SKM-1 treated with dmso at 0.1 percent for 144 hours (cell line): ENCODE data around the gene UQCR11.

Source experiments
- DNase-seq: peaks from one replicate; lab custom pipeline; 2025; ENCODE audit not compliant: unreplicated experiment; lab: John Stamatoyannopoulos, UW

Gene UQCR11

DNA sequence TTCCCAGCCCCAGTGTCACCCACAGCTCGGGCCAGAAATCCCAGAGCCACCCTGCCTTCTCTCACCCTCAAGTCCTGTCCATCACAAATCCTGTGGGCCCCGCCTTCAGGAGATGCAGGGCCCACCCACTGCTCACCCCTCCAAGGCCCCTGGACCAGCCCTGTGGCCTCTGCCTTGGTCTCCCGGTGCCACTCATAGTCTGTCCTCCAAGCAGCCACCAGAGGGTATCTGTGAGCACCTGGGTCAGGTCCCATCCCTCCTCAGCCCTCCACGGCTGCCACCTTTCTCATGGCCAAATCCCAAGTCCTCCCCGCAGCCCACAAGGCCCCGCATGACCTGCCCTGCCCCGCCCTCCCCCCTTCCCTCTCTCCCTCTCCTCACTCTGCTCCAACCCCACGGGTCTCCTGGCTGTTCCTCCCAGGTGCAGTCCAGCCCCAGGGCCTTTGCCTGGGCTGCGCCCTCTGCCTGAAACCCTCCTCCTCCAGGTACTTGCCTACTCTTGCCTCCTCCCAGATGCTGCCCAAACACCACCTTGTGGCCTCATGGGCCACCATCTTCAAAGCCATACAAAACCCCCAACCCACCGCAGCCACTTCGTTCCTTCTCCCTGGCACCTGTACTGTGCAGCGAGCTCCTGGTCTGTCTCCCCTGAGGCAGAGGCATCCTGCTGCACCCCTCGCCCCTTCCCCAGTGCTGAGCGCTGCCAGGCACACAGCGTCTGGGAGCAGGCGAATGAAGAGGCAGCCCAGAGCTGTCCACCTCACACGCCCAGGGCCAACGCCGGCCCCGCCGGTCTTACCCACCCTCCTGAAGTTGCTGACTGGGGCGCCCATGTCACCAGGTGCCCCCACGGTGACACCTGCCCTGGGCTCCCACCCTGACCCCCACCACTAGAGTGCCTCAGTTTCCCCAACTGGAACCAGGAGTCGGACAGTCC, 13.2 kb upstream of the UQCR11 start:
- DNase-seq: peak; percentile 19

- DNase-seq: no peak
Observed at GRCh38 chr19:1616875-1617274, 11.6 kb upstream of the UQCR11 start.

DNA sequence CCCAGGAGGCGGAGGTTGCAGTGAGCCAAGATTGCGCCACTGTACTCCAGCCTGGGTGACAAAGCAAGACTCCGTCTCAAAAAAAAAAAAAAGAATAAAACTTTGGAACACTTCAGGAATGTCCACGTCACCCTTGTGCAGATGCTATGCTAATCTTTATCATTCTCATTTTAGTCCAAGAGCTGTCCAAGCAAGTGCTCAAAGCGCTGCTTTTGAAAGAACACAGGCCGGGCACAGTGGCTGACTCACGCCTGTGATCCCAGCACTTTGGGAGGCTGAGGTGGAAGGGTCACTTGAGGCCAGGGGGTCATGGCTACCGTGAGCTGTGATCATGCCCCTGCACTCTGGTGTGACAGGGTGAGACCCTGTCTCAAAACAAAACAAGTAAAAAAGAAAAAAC, 11.1 kb upstream of the UQCR11 start:
- DNase-seq: no peak

- no peak for DNase-seq
Observed at GRCh38 chr19:1615156-1615765, 10.0 kb upstream of the UQCR11 start.

GRCh38 chr19:1613808-1614570, 8.7 kb upstream of the UQCR11 start:
- DNase-seq: no peak

- DNase-seq: no peak
Observed at GRCh38 chr19:1613146-1613545, 7.9 kb upstream of the UQCR11 start.

DNA sequence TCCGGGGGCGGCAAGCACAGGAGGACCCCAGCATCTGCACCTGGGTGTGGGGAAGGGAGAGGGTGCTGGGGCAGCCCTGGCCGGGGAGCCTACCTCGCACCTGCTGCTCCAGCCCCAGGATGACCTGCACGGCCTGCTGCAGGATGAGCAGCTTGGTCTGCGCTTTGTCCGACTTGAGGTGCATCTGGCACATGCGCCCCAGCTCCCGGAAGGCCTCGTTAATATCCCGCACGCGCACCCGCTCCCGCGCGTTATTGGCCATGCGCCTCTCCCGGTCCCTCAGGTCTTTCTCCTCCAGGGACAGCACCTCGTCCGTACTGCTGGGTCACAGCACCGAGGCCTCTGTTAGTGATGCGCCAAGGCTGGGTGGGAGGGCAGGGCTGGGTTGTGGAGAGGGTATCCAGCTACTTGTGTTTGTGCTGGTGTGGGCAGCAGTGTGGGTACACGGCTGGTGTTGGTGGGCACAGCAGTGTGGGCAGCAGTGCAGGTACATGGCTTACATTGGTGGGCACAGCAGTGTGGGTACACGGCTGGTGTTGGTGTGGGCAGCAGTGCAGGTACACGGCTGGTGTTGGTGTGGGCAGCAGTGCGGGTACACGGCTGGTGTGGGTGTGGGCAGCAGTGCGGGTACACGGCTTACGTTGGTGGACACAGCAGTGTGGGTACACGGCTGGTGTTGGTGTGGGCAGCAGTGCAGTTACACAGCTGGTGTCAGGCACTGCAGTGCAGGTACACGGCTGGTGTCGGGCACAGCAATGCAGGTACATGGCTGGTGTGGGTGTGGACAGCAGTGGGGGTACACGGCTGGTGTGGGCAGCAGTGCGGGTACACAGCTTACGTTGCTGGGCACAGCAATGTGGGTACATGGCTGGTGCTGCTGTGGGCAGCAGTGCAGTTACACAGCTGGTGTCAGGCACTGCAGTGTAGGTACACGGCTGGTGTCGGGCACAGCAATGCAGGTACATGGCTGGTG, 7.1 kb upstream of the UQCR11 start:
- no peak for DNase-seq

DNA sequence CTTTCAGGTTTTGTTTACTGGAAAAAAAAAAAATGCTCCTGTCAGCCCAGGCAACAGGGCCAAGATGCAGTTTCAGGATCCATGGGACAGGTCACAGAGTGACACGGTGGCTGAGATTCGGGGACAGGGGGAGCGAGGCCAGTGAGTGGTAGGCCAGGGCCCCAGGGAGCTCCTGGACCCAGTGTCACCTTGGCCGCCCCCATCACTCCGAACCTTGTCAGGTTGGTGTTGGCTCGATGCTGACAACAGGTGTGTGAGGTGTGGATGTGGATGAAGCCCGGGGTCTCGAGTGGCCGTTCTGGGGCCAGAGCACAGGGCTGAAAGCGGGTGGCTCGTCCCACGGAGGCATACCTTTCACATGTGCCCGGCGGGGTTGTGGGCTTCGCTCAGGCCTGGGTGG, 6.1 kb upstream of the UQCR11 start:
- no peak for DNase-seq

DNA sequence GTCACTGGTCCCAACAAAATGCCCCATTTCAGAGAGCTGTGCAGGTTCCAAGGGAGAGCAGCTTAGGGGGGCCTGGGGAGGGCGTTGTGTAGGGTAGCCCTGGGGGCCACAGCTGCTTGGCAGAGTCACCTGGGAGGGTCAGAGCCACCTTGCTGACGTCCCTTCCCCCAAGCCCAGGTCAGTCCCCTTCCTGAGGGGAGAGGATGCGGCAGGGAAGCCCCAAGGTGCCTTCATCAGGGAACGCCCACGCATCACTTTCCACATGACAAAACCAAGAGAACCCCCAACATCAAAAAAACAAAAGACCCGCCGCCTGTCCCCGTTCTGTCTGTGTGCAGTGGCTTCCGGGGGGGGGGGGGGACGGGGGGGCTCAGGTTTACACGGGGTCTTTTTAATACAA, 5.3 kb upstream of the UQCR11 start:
- DNase-seq: no peak

DNA sequence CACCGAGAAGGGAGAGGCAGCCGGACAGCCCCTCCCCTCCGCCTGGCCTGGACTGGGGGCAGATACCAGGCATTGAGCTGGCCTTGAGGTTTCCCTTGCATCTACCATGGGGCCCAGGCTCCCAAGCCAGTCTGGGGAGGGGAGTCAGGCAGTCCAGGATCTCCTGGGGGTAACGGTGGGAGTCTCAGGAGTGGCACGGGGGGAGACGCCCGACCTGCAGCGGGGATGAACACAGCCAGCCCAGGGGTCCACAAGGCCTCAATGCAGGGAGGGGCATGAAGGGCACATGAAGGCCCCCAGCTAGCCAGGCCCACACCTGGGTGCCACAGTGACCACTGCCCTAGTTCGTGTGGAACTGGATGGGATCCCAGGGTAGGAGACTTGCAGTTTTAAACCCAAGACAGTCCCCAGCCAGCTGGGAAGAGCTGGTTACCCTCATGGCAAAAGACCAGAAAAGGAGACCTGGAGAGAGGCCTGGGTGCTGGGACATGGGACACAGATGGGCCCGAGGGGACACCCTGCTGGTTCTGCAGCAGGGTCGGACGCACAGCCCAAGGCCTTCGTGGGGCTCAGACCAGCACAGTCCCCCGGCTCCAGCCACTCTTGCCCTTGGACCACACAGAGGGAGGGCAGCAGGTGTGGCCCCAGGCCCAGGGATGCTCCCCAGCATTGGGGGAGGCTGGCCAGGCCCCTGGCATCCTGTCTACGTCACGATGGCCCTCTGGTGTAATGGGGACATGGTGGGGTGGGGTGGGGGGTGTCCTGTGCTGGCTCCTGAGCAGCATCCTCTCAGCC, 4.6 kb upstream of the UQCR11 start:
- no peak for DNase-seq

- no peak for DNase-seq
Observed at GRCh38 chr19:1609103-1609396, 3.8 kb upstream of the UQCR11 start.

DNA sequence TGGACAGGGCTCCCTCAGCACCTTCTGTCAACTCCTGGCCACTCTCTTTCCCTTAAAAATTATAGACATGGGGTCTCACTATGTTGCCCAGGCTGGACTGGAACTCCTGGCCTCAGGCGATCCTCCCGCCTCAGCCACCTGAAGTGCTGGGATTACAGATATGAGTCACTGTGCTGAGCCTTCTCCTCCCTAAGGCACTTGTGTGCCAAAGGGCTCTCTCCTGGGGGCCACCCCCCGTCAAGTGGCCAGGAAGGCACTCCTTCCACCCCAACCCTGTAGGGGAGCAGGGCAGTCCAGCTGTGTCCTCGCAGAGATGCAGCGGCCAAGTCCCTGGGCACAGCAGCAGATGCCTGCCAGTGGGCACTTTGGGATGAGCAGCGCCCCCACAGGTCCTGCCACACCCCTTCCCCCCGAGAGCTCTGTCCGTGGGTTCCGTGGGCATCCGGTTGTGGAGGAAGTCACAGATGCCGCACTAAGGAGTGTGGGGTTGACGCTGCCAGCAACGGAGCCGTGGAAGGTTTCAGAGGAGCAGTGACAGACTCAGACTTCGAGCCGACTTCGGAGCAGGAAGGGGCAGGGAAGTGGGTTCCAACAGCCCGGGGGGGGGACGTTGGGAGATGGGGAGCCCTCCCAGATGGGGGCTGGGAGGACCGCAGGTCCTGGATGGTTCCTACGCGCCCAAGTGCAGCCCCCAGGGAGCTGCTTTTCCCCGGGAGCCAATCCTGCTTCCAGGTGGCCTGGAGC, 3.3 kb upstream of the UQCR11 start:
- no peak for DNase-seq

DNA sequence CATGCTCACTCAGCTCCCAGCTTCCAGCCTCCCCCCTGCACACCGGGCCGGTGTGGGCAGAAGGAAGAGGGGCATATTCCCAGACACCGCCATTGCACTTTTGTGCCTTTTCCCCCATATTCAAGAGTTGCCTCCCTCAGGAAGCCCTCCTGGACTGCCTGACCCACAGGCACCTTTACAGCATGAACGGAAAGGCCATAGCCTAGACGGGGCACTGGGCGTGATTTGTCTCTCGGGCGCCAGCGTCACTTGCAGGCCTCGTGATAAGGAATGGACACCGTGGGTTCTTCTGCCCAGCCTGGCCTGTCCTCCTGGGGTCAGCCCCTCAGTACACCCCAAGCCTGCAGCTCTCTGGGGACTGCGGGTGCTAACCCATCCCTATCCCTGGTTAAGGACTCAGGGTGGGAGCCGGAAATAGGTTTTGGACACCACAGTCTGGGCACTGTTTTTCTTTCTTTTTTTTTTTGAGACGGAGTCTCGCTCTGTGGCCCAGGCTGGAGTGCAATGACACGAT, 933 bp upstream of the UQCR11 start:
- DNase-seq: no peak

DNA sequence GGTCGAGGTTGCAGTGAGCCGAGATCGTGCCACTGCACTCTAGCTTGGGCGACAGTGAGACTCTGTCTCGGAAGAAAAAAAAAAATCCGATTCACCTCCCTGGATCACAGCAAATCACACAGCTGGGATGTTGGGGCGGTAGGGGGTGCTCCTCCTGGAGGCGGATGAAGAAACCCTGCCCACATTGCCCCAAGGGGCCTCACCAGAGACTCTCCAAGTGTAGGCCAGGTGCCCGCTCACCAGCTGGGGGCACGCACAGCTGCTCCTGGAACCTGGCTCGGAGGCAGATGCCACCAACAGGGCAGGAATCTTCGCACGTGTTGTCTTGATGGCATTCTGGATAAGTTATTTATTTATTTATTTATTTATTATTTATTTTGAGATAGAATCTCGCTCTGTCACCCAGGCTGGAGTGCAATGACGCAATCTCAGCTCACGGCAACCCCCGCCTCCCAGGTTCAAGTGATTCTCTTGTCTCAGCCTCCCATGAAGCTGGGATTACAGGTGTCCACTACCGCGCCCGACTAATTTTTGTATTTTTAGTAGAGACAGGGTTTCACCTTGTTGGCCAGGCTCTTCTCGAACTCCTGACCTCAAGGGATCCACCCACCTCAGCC, 3.1 kb downstream of the UQCR11 start:
- DNase-seq: no peak

DNA sequence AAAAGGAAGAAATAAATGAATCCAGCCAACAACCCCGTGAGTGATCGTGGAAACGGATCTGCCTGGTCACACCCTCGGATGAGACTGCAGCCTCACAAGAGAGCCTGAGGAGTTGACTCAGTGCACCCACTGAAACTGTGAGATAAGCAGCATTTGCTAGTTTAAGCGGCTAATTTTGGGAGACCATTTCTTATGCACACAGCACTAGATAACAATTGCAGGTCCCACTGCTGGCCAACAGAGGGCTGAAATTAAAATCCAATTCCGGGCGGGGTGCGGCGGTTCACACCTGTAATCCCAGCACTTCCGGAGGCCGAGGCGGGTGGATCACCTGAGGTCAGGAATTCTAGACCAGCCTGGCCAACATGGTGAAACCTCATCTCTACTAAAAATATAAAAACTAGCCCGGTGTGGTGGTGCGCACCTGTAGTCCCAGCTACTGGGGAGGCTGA, 3.6 kb downstream of the UQCR11 start:
- DNase-seq: no peak

GRCh38 chr19:1599460-1599846, 5.8 kb downstream of the UQCR11 start:
- no peak for DNase-seq

GRCh38 chr19:1598777-1599459, 6.3 kb downstream of the UQCR11 start:
- no peak for DNase-seq

DNA sequence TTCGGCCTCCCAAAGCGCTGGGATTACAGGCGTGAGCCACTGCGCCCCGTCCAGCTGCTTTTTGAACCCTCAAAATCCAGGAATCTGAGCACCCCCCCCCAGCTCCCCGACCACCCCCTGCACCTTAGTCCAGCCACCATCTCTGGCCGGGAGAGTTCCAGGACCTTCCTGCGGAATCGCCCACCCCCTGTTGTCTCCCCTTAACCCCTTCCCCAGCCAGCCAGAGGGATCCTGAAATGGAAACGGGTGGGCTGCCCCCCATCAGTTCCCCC, 11.8 kb downstream of the UQCR11 start:
- no peak for DNase-seq
